Gastrocnemius medialis (tissue), 4 donors: ENCODE data around the gene MERTK. TPM values are rescaled to one million over a fixed set of nuclear protein-coding genes. Genes with fewer than 3 reads are reported as not detected.

Experiments
- ATAC-seq, 2 donors: fragments of 150-250 bp; one replicate each; pipeline ENCODE4 v1.9.1; 2016
- DNase-seq, 2 donors: peaks; one replicate each; pipeline ENCODE4 v3.0.0-alpha.2; 2019
- H3K27ac ChIP-seq, 4 donors: fragments of 200-600 bp; sonication (generic); 1 replicate in 1 of 4; 2 replicates in 3 of 4; pipeline ENCODE4 v1.5.1; 2016 to 2018; ENCODE audit warnings: mild to moderate bottlenecking in 2 of 4, moderate library complexity in 1 of 4
- H3K27me3 ChIP-seq, 3 donors: fragments of 200-600 bp; sonication (generic) in 2 of 3; 1 replicate in 1 of 3; 2 replicates in 2 of 3; pipeline versions ENCODE4 v1.5.1 to v1.6.0; 2016 to 2019; ENCODE audit warnings: mild to moderate bottlenecking in 1 of 3, moderate library complexity in 1 of 3
- H3K36me3 ChIP-seq, 2 donors: fragments of 200-600 bp; sonication (generic) in 1 of 2; one replicate each; pipeline ENCODE4 v1.5.1; 2017 to 2018
- H3K4me1 ChIP-seq, 2 donors: fragments of 200-600 bp; sonication (generic) in 1 of 2; one replicate each; pipeline ENCODE4 v1.5.1; 2016 to 2017; ENCODE audit warnings: mild to moderate bottlenecking in 2 of 2
- H3K4me3 ChIP-seq, 4 donors: fragments of 200-600 bp; sonication (generic) in 3 of 4; 1 replicate in 1 of 4; 2 replicates in 3 of 4; pipeline ENCODE4 v1.5.1; 2016 to 2019; ENCODE audit warnings: mild to moderate bottlenecking in 2 of 4
- H3K9me3 ChIP-seq, 3 donors: fragments of 200-600 bp; sonication (generic) in 2 of 3; 1 replicate in 1 of 3; 2 replicates in 2 of 3; pipeline ENCODE4 v1.5.1; 2016 to 2019
- CTCF ChIP-seq, 5 experiments: fragments of 450-650 bp in 3 of 5; fragments of 200-600 bp in 2 of 5; sonication (generic) in 2 of 5; IDR thresholded peaks in 4 of 5; conservative IDR thresholded peaks in 1 of 5; 1 replicate in 4 of 5; 2 replicates in 1 of 5; pipeline ENCODE4 v1.5.1; 2016 to 2019; ENCODE audit warnings: antibody characterized with exemption in 5 of 5, mild to moderate bottlenecking in 3 of 5, moderate library complexity in 3 of 5
- POLR2A ChIP-seq, 2 donors: fragments of 450-650 bp; IDR thresholded peaks; one replicate each; pipeline ENCODE4 v1.6.1; 2017; ENCODE audit warnings: antibody characterized with exemption in 2 of 2, mild to moderate bottlenecking in 2 of 2, moderate library complexity in 2 of 2
- in situ Hi-C, 4 donors: fragments of 200-750 bp; cut with MboI; loops; one replicate each; pipeline versions ENCODE4 v1.15.0 to v1.8.0; 2017; ENCODE audit warnings: low sequenced_read_pairs in 4 of 4
- intact Hi-C: fragments of 100-400 bp; cut with DNase I; formaldehyde crosslinking; loops from one replicate; pipeline ENCODE4 v1.15.1; 2023; ENCODE audit warnings: low total_unique reads
- total RNA-seq, 4 donors: library from RNA; depleted of rRNA; stranded (reverse); fragments of >200 nt; gene quantifications; one replicate each; pipeline versions ENCODE4 v1.1.0 to v1.2.3, GENCODE V29; 2016

The MERTK gene
- total RNA-seq, 4 donors from 2014 or later, result 2.4 to 5.7 (median 3.7) TPM

GRCh38 chr2:111983478-111984212, 85.2 kb downstream of the MERTK start:
- DNase-seq (no peak), ATAC-seq (no peak)
- intact Hi-C loops, result no loop called here
- no peak overlapping the region for H3K27ac ChIP-seq
- TF ChIP-seq CTCF (IDR thresholded peaks at IDR 0.05 in 4 of 5, conservative IDR thresholded peaks at IDR 0.05 in 1 of 5) (no peak), POLR2A (IDR thresholded peaks at IDR 0.05) (no peak)
- no peaks in the 10 kb centered on the region for H3K4me1 ChIP-seq
- H3K36me3 ChIP-seq, result peaks cover 0 to 10% of the 10 kb centered on the region in 2 donors
- H3K4me3 ChIP-seq, result no peak overlapping the region
- H3K9me3 ChIP-seq, result no peaks in the 10 kb centered on the region
- H3K27me3 ChIP-seq, result no peaks in the 10 kb centered on the region
- in situ Hi-C loops, result no loop called here

- no peak for DNase-seq
- ATAC-seq, result no peak
- Histone ChIP-seq H3K27me3 (no peaks in the 10 kb centered on the region), H3K9me3 (no peaks in the 10 kb centered on the region), H3K4me3 (no peak overlapping the region), H3K27ac (no peak overlapping the region), H3K36me3 (peaks cover 0 to 10% of the 10 kb centered on the region in 2 donors), H3K4me1 (no peaks in the 10 kb centered on the region)
- intact Hi-C loops (no loop called here), in situ Hi-C loops (no loop called here)
- TF ChIP-seq CTCF (IDR thresholded peaks at IDR 0.05 in 4 of 5, conservative IDR thresholded peaks at IDR 0.05 in 1 of 5), result no peak
- TF ChIP-seq POLR2A (IDR thresholded peaks at IDR 0.05), result no peak
These were observed 85.8 kb downstream of the MERTK start for GRCh38 chr2:111984213-111984604.

- TF ChIP-seq POLR2A (IDR thresholded peaks at IDR 0.05) (no peak), CTCF (IDR thresholded peaks at IDR 0.05 in 4 of 5, conservative IDR thresholded peaks at IDR 0.05 in 1 of 5) (no peak)
- no peak overlapping the region for H3K27ac ChIP-seq
- in situ Hi-C loops (no loop called here), intact Hi-C loops (no loop called here)
- no peaks in the 10 kb centered on the region for H3K27me3 ChIP-seq
- no peak for DNase-seq
- H3K4me3 ChIP-seq, result no peak overlapping the region
- no peaks in the 10 kb centered on the region for H3K4me1 ChIP-seq
- no peak for ATAC-seq
- H3K9me3 ChIP-seq, result no peaks in the 10 kb centered on the region
- H3K36me3 ChIP-seq, result peaks cover 0 to 10% of the 10 kb centered on the region in 2 donors
These were observed 87.1 kb downstream of the MERTK start for GRCh38 chr2:111985514-111985913.

GRCh38 chr2:111986116-111986900, 87.9 kb downstream of the MERTK start:
- in situ Hi-C loops, result no loop called here
- Histone ChIP-seq H3K36me3 (peaks cover 0 to 10% of the 10 kb centered on the region in 2 donors), H3K27ac (no peak overlapping the region), H3K4me1 (no peaks in the 10 kb centered on the region), H3K9me3 (no peaks in the 10 kb centered on the region), H3K27me3 (no peaks in the 10 kb centered on the region), H3K4me3 (no peak overlapping the region)
- ATAC-seq (no peak), DNase-seq (no peak)
- intact Hi-C loops, result no loop called here
- no peak for TF ChIP-seq POLR2A (IDR thresholded peaks at IDR 0.05)
- TF ChIP-seq CTCF (IDR thresholded peaks at IDR 0.05 in 4 of 5, conservative IDR thresholded peaks at IDR 0.05 in 1 of 5), result no peak
